ENCODE data around the gene RAB34. TPM values are rescaled to one million over a fixed set of nuclear protein-coding genes. Genes with fewer than 3 reads are reported as not detected.

Gene RAB34
- total RNA-seq, 1 experiment from 2014 or later = 189 TPM

DNA sequence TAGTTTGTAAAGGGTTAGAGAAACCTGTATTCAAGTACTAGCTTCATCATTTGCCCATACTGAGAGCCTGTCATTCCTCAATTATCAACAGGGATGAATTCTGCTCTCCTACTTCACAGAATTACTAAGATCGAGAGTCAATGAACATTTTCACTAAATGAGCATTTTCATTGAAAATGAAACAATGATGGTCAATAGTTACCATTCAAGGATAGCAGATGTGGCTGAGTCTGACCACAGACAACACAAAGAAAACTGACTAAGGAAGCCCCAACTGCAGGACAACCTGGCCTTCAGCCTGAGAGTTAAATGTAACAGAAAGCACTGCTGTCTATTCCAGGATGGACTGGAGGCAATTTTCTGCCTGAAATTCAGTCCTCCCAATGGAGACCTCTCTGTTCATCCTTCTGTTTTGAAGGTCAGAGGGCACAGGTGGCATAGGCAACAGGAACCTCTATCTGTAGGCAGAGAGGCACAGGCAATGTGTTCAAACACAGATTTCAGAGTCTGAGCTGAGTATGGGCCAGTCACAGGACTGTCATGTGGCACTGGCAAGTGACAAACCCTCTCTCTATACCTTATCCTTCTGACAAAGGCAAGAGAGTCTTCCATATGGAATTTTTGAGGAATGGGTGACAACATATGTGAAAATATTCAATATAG is 45.6 kb upstream of the RAB34 start:
- 0 out of 2 replicates have a peak, but pooled peaks cover 2% of the 10 kb centered on the region for H3K79me2 ChIP-seq (ENCODE audit: insufficient read depth, low read length)
- H3K14ac ChIP-seq (ENCODE audit: insufficient read depth, low read length) = no peak overlapping the region
- Mint-ChIP-seq H3K9me3 (no peaks in the 10 kb centered on the region), H3K27me3 (ENCODE audit: low read depth) (no peaks in the 10 kb centered on the region), H3K27ac (no peak overlapping the region), H3K4me1 (peaks cover 36% of the 10 kb centered on the region in 2 experiments), H3K4me3 (no peak overlapping the region), H3K36me3 (ENCODE audit: insufficient read depth in 1 of 3, low read depth in 3 of 3) (peaks cover 31 to 45% (median 43%) of the 10 kb centered on the region in 3 experiments; a peak in 6 of 7 replicates)
- H2AK5ac ChIP-seq (ENCODE audit: insufficient read length, low read length) = no peak overlapping the region
- no peak overlapping the region for H2BK5ac ChIP-seq (ENCODE audit: insufficient read length, low read length)
- no peak overlapping the region for H3K23ac ChIP-seq (ENCODE audit: insufficient read length, low read depth, low read length)
- H3K18ac ChIP-seq (ENCODE audit: insufficient read length, low read depth, low read length) = no peak overlapping the region
- no peaks in the 10 kb centered on the region for H3K23me2 ChIP-seq (ENCODE audit: insufficient read length, low read depth, low read length, poor library complexity, severe bottlenecking)
- no peak overlapping the region for H4K91ac ChIP-seq (ENCODE audit: insufficient read length, low read depth, low read length)
- H3T11ph ChIP-seq (ENCODE audit: low read length) = no peak overlapping the region
- H3K56ac ChIP-seq (ENCODE audit: insufficient read length, low read depth, low read length) = no peak overlapping the region
- H4K20me1 ChIP-seq (ENCODE audit: control insufficient read depth, insufficient read depth, insufficient read length) = no peaks in the 10 kb centered on the region
- no peak for DNase-seq
- TF ChIP-seq, protein P1, sequence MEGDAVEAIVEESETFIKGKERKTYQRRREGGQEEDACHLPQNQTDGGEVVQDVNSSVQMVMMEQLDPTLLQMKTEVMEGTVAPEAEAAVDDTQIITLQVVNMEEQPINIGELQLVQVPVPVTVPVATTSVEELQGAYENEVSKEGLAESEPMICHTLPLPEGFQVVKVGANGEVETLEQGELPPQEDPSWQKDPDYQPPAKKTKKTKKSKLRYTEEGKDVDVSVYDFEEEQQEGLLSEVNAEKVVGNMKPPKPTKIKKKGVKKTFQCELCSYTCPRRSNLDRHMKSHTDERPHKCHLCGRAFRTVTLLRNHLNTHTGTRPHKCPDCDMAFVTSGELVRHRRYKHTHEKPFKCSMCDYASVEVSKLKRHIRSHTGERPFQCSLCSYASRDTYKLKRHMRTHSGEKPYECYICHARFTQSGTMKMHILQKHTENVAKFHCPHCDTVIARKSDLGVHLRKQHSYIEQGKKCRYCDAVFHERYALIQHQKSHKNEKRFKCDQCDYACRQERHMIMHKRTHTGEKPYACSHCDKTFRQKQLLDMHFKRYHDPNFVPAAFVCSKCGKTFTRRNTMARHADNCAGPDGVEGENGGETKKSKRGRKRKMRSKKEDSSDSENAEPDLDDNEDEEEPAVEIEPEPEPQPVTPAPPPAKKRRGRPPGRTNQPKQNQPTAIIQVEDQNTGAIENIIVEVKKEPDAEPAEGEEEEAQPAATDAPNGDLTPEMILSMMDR (conservative IDR thresholded peaks at IDR 0.05) = no peak
- H3K4me2 ChIP-seq (ENCODE audit: insufficient read depth, insufficient read length, low read length) = no peak overlapping the region
- H2AFZ ChIP-seq (ENCODE audit: low read length) = no peak overlapping the region
- peaks cover 3% of the 10 kb centered on the region; the same call in 1 of the 2 replicates for H3K4me1 ChIP-seq (ENCODE audit: insufficient read depth, low read length)
- H2BK12ac ChIP-seq (ENCODE audit: insufficient read length, low read depth, low read length) = no peak overlapping the region
- H3K79me1 ChIP-seq (ENCODE audit: insufficient read depth, low read depth, low read length, poor library complexity, severe bottlenecking) = no peaks in the 10 kb centered on the region
- no peak overlapping the region for H3K27ac ChIP-seq (ENCODE audit: insufficient read length, low read depth, low read length)
- H2BK20ac ChIP-seq (ENCODE audit: low read depth, low read length, poor library complexity, severe bottlenecking) = no peak overlapping the region
- no peak overlapping the region for H4K5ac ChIP-seq (ENCODE audit: insufficient read length, low read depth, low read length)
- H3K9ac ChIP-seq (ENCODE audit: extremely low read depth, insufficient read length, low read length) = no peak overlapping the region
- WGBS (ENCODE audit: extremely low coverage, insufficient read length, low lambda C conversion rate) = no CpG with 5 or more reads among the region's 1 CpG
- no peak overlapping the region for H2BK120ac ChIP-seq (ENCODE audit: low read depth, low read length, poor library complexity, severe bottlenecking)
- H3K4ac ChIP-seq (ENCODE audit: low read depth, low read length) = no peak overlapping the region
- H3K27me3 ChIP-seq (ENCODE audit: insufficient read depth, low read length) = no peaks in the 10 kb centered on the region
- H3K9me3 ChIP-seq (ENCODE audit: control insufficient read depth, low read depth, low read length) = no peaks in the 10 kb centered on the region
- H4K8ac ChIP-seq (replicated peaks; ENCODE audit: insufficient read length, low read depth, low read length) = no peak overlapping the region
- H2BK15ac ChIP-seq (ENCODE audit: low read depth, low read length) = no peak overlapping the region

All from H9 (cell line).